CD4-positive, alpha-beta T cell treated with Interleukin-10 for 1 hour (primary cell): ENCODE measurements around the gene CLRN2.

Experiments
- DNase-seq: peaks from one replicate; pipeline ENCODE4 v3.0.0-alpha.2; 2020

Gene CLRN2, protein sequence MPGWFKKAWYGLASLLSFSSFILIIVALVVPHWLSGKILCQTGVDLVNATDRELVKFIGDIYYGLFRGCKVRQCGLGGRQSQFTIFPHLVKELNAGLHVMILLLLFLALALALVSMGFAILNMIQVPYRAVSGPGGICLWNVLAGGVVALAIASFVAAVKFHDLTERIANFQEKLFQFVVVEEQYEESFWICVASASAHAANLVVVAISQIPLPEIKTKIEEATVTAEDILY

DNA sequence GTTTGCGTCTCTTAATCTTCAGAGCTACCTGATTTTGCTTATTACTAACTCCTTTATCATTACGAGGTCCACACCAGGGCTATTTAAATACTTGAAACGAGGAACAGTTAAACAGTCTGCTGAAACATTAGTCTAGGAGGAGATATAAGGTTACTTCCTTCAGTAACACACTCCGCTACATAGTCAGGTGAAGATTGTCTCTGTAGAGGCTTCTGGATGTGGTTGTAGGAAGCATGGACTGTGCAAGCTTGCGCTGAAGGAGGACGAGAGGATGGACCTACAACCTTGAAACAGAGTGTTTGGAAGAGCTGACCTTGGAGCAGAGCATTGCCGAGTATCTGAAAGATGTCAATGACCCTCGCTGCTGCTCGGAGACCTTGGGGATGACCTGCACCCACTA, at the start of gene CLRN2:
Gene CLRN2 (plus strand): TSS at position 301 of the 400 bp plus-strand sequence. CDS start 102 bp downstream, outside the sequence.
- DNase-seq = no peak

DNA sequence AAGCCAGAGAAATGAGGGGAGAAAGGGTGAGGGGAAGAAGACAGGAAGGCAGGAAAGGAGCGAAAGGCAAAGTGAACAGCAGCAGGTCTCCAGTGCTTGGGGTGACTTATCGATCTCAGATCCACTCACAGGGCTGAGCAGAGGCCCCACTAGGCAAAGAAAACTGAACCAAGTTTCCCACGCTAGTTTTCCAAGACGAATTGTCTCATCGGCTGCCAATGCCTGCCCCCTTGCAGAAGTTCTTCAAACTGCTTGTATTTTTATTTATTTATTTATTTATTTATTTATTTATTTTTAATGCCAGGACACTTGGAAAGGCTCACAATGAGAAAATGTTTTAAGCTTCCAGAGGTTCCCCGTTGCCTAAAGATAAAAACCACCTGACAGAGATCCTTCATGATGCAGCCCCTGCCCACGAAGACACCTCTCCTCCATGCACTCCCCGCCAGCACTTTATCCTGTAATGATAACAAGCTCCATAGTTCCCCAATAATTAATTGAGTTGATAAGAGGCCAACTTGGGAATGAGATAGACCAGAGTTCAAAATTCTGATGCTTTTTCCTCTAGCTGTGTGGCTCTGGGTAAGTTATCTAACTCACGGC, 46.2 kb upstream of the CLRN2 start:
- no peak for DNase-seq

DNA sequence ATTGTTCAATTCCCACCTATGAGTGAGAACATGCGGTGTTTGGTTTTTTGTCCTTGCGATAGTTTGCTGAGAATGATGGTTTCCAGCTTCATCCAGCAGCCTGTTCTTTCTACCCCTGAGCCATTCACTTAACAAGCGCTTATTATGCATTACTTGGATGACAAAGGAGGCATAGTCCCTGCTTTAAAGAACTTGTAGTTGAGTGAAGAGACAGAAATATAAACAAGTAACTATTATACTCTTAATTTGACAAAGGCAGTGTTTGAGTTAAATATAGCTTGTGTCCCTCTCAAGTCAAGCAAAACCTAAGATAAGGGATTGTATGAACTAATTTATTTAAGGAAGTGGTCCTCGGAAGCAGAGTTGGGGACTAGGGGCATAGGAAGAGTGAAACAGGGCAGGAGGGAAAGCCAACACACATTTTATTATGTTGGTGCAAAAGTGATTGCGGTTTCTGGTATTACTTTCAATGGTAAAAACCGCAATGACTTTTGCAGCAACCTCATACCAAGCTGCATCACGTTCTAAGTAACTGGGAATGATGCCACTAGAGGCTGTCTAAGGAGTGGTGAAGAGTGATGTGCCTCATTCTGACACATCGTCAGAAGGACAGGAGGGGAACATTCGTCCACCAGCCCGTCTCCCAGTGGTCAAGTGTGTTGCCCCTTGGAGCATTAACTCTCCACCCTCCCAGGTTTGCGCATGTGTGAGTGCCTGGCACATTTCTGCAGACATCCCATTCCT, 44.9 kb upstream of the CLRN2 start:
- DNase-seq = no peak

DNA sequence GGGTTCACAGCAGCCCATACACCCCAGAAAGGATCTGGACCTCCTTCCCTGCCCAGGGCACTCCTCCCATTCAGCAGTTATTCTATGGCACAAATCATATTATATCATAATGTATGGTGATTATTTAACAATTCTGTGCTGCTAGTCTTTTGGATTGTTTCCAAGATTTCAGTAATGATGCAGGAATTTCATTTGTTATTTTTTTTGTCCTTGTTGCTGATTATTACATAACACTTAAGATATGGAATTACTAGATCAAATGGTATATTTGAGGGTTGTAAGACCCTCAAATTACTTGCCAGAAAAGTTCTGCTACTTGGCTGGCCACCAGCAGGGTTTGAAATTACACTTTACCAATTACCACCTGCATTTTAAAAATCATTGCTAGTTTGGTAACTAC, 39.5 kb upstream of the CLRN2 start:
- no peak for DNase-seq

DNA sequence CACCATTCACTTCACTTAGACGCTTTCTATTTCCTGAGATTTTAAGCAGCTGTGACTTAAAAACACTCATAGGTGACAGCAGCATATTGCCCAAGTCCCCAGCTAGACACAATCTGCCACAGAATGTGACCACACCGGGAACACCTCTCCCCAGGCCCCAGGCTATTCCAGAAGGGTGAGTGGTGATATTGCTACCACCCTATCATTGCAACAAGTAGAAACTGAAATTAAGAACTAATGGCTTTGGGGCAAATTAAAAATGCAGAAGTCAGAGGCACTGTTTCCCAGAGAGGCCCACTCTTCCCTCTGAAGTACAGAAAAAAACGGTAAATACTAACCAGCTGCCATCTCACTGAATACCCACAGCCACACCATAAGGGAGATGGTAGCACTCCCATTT, 38.1 kb upstream of the CLRN2 start:
- no peak for DNase-seq

DNA sequence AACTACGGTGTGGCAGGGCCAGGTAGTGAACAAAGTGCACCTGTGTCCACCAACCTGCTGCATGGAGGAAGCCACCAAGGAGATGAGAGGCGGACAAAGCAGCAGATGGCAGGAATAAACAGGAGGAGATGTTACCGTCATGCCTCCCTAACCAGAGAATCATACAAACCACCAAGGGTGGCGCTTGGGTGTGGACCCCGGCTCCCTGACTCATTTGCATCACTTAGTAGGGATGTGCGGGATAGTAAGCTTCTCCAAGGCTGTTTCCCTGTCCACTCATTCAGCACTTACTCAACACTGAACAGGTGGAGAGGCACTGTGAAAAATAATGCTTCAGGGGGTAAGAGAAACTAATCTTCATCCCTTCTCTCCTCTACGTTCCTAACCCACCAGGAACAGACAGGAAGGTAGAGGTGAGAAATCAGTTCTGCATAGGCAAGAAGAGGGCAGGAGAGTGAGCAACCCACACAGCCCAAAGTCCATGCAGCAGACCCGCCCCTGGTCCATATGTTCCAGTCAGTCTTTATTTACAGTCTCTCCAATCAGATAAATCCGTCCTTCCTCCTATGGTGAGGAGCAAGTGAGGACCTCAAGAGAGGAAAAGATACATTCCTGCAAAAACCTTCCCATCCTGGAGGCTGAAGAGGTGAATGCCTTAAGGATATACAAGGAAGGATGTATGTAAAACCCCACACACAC, 37.0 kb upstream of the CLRN2 start:
- DNase-seq = no peak

DNA sequence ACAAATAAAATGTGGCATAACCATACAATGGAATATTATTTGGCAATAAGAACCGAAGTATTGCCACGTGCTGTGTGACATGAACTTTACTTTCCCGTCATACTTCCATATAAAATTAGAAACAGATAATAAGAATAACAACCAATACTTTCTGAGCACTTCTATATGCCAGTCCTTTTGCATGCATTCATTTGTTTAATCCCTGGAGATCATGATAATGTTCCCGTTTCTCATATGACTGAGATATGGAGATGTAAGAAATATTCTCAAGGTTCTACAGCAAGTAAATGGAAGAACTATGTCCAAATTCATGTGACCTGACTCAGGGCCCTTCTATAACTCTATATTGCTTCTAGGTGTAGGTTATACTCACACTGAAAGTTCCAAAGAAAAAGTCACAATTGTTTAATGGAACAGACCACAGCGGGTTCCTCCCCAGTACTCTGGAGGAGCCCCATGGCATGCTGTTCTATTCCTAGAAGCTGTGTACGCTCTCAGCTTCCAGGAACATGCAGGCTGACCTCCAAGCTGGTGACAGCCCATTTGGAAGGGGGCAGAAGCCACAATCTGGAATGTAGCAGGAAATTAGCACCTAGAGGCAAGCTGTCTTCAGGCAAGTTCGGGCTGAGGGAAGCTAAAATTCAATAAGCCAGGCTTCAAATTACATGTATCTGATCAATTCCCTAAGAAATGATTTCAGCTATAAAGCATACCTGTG, 34.6 kb upstream of the CLRN2 start:
- no peak for DNase-seq

DNA sequence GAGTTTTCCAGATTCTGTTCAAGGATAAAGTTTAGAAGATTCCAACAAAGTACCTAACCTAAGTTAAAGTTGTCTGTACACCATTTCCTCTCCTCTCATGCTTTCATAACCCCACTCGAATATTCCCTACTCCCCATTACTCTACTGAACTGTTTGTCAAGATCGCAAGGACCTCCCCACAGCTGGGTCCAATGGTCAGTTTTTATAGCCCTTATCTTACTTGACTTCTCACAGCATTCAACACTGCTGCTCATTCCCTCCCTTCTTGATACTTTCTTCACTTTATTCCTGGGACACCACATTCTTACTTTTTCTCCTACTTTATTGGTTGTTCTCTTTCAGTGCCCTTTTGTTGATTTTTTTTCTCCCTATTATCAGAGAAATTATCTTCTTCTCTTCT, 34.0 kb upstream of the CLRN2 start:
- no peak for DNase-seq

DNA sequence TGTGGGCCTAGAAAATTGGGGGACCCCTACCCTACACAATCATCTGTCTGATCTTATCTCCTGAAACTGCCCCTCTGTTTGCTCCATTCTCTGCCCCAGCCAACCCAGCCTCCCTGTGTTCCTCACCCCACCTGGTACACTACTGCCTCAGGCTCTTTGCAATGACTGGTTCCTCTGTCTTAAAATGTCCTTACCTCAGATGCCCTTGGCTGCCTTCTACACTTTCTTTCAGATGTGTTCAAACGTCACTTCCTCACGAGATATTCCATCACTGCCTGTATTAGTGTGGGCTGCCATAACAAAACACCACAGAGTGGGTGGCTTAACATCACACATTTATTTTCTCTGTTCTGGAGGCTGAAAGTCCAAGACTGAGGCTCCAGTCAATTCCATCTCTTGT, 32.2 kb upstream of the CLRN2 start:
- DNase-seq = no peak

DNA sequence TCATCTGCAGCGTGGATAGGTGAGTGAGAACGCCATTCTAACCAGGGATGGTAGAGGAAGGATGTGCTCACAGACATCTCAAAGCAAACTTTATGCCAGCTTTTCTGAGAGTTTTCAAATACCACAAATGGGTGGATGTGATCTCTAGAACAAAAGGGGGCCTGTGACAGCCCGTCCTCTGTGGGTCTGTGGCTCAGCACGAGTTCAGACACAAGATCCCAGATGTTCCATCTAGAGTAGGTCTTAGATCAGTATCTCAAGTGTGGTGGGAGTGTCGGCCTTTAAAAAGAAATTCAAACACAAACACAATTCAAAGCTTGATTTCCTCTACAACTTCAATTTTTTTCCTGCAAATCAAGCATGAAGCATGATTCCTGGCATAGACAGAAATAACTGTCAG, 25.8 kb upstream of the CLRN2 start:
- DNase-seq = no peak

DNA sequence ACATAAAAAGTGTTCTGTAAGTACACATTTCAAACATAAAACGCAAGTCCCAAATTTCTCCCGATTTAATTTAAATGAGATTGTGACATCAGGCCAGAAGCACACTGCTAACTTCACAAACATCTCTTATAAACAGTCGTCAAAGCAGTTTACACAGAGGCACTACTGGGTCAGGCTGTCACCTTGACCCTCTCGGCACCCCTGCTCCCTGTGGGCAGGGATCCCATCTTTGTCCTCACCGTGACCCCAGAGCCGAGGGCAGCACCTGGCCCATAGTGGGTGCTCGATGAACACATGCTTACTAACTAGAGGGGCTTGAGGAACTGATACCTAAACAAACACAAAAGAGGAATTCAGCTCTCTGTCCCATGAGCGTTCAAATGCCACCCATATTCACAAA, 25.2 kb upstream of the CLRN2 start:
- no peak for DNase-seq

DNA sequence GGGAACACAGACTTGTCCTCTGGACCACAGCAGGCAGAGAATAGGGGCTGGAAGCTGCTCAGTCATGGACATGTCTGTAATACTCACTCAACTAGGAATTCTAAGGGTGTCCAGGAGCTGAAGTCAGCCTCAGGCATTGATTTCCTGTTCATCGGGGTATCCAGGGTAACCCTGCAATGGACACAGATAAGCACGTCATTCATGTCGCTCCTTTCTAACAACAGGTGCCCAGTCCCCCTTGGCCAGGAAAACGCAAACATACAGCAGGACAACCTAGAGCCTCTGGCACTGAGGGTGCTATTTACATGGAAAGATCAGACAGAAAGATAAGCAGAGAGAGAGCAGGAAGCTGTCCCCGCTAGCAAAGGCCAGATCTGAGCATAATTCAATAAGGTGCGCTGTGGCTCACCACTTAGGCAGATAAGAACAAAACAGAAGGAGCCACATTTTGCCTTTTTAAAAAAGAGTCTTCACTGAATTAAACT, 24.3 kb upstream of the CLRN2 start:
- DNase-seq = no peak

DNA sequence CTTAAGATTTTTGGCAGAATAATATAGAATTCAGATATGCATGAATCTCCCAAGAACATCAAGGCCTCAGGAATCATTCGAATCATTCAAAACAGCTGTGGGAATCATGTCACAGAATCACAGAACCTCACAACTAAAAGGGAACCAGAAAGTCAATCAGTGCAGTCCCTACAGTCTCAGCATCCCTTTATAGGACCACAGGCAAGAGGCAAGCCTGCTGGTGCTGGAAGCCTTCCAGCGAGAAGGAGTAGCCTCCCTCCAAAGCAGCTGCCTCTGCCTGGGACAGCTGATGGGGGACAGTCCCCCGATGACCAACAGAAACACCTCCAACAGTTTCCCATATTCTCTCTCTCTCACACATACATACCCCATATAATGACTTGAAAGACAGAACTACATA, 23.8 kb upstream of the CLRN2 start:
- no peak for DNase-seq

DNA sequence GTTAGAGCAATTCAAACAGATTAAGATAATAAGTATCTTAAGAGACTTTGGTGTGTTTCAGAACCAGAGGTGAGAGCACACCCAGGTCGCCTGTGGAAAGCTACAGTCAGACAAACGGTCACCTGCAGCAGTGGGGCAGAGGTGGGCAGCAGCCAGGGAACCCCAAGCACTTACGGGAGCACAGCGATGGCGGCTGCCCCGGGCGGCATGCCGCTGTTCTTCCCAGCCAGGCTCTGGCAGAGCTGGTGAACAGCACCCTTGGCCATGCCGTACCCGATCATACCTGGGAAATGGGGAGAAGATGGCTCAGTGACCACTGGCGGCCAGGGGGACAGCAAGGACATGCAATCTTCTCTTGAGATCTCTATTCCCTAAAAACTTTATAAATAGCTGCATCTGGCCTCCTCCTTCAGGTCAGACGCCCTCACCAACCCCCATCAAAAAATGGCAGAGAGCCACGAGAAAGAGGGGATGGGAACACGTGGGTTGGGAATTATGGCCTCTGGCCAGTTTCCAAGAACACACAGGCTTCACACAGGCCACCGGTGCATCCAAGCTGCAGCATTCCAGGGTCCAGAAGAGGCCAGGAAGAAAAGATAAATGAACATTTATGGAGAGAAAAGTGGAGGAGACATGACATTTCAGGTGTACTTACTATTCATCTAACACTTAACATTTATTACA, 22.8 kb upstream of the CLRN2 start:
- DNase-seq = no peak

DNA sequence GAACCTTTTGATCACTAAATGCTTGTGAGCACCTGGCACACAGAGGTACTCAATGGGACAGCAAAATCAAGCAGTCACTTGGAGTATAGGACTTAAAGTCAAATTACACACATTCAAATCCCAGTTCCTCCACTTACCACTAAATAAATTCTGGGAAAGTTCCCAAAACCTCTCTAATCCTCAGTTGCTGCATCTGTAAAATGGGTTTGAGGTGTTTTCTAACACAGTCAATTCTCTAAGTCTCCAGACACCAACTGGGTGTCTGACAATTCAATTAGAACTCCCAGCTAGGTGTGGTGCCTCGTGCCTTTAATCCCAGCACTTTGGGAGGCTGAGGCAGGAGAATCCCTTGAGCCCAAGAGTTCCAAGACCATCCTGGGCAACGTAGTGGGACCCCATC, 22.1 kb upstream of the CLRN2 start:
- DNase-seq = no peak

DNA sequence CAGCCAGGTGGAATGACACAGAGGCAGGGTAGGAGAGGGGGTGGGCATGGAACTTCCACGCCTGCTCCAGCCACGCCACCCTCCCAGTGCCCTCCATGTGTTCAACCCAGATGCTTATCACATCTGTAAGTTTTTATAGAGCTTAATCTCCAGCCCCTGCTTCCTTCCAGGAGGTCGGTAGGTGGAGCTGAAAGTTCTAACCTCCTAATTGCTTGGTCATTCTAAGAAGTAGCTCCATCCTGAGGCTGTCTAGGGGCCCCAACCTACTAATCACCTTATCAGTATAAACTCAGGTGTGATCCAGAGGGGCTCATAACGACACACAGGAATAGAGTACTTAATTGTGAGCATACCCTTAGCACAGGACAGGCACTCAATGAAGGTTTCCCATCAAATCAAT, 21.3 kb upstream of the CLRN2 start:
- DNase-seq = no peak

DNA sequence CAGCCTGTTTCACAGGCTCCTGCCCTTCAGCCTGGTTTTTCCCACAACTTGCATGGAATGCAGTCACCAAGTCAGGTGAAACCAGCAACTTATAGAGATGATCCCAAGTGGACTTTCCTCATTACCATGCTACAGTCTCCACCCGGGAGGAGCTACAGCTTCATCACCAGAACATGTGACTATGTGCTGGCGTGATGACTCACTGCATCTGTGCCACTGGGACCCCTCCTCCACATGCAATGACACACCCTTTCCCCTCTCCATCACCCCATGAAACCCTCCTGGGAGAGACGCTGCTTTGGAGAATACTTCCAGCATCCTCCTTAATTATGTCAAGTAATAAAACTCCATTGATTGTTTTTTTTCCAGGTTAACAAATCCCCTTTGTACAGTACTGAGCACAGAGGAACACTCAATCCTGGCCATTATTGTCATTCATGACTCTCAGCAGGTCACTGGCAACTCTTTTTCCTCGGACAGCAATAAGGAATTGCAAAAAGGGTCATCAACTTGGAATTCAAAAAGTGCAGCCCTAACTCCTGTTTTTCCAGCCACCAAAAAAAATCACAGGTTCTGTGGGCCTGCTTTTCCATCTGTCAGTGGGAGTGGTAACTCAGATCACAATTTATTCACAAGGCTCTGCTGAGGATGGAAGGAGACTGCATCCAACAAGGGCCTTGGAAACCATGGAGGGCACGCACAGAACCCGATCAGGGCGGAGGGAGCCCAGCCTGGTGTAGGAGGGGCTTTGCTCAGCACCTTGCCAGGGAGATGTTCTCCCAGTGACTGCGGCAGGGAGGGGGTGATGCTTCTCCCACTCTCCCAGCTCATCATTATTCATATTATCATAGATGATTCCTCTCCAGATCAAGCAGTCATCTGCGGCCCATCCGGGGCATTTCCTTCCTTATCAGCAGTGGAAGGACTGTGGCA, 20.4 kb upstream of the CLRN2 start:
- DNase-seq = no peak

DNA sequence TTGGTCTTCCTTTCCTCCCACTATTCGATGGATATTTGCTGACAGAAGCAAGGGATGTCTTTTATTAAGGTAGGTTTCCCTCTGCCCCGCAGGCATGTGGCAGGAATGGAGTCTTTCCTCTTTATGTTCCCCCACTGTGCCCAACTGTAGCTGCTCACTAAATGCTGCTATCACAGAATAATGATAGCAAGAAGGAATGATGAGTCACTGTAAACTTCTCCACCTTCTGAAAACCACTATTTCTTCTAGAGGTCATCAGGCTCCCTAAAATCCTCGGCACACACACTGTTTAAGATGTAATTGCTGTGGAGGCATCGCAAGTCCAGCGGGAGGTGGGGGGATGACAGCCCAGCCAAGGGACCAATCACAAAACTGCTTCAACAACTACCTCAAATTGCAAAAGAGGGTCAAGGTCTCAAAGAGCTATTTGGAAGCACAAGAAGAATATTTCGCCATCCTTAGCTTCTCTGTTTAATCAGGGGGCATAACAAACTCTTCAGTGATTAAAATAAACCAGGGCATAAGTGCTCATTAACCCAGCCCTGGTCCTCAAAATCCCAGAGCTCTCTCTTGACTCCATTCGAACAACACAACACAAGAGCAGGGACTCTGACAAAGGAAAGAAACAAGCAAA, 17.0 kb upstream of the CLRN2 start:
- no peak for DNase-seq

DNA sequence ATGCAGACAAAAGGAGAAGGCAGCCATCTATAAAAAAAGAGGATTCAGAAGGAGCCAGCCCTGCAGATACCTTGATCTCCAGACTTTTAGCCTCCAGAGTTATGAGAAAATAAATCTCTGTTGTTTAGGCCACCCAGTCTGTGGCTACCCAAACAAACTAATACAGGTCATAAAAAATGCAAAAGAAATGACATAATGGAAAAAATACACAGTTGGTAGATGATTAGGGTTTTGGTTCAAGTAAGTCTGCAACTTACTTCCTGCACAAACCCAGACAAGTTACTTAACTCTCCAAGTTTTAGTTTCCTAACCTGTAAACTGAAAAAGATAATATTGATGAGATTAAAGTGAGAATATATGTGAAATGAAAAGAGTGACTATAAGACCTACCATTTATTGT, 14.4 kb upstream of the CLRN2 start:
- DNase-seq = no peak

DNA sequence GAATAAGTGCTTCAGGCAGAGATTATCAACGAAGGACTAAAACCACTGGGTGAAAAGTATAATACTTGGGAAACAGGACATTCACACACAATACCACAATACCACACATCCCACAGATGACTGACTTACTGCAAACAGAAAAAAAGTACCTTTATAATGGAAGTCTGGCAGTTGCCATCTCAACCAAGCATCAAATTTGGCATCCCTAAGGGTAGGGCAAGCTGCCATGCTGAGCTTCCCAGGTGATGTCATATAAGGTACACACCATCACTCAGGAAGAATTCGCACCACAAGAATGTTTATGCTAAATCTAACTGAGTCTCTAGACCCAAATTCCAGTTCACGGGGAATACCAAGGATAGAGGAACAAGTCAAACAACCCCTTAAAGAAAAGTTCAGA, 12.2 kb upstream of the CLRN2 start:
- no peak for DNase-seq

DNA sequence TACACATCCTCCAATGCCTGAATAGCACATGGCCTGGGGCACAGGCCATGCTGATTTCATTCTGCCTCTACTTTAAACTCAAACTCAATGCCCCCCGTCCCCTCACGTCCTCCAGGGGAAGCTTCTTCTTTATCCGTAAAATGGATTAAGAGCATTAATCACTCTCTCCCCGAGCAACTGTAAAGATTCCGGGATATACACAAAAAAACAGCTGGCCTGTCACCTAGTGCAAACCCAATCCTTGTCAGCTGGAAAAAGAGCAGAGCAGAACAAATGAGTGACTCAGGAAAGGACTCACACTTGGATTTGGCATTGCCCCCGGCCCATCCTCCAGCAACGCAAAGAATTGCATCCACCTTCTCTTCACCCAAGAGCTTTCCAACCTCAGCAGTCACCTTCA, 10.9 kb upstream of the CLRN2 start:
- DNase-seq = no peak
